MCF 10A (cell line): ENCODE measurements around the gene P3H2. TPM values are rescaled to one million over a fixed set of nuclear protein-coding genes. Genes with fewer than 3 reads are reported as not detected.
"Not testable (repeated sequence)": the region's sequence is repeated elsewhere in the genome, so short reads cannot be mapped to it uniquely, and the experiment has no call there.

Experiments
- BruUV-seq: library from RNA; stranded (reverse); fragments of 400-500 nt; replicated peaks from 2 replicates; lab custom pipeline; 2021; lab: Mats Ljungman, UMichigan
- CTCF ChIA-PET: fragments of 300-600 bp; sonication (Branson Sonifier 250); formaldehyde crosslinking; extraction: SDS; loops from one replicate; lab custom pipeline; 2021; ENCODE audit warnings: antibody characterized with exemption, inconsistent platforms; lab: Yijun Ruan, JAX
- POLR2A ChIA-PET: fragments of 300-600, 350-650 bp; sonication (Branson Sonifier 250); formaldehyde crosslinking; extraction: SDS; loops from one replicate; lab custom pipeline; 2020; ENCODE audit warnings: antibody characterized with exemption, inconsistent platforms; lab: Yijun Ruan, JAX
- DNase-seq: peaks from one replicate; pipeline ENCODE4 v3.0.0-alpha.2; 2018; ENCODE audit not compliant: unreplicated experiment
- H3K27ac Mint-ChIP-seq: one replicate; pipeline ENCODE4 v1.8.0; 2022; ENCODE audit warnings: mild to moderate bottlenecking, low read depth, mixed read lengths; ENCODE audit not compliant: unreplicated experiment
- H3K27me3 Mint-ChIP-seq: one replicate; pipeline ENCODE4 v1.8.0; 2022; ENCODE audit warnings: mixed read lengths; ENCODE audit not compliant: insufficient read depth, unreplicated experiment
- H3K36me3 Mint-ChIP-seq: one replicate; pipeline ENCODE4 v1.8.0; 2022; ENCODE audit warnings: mild to moderate bottlenecking, moderate library complexity, mixed read lengths; ENCODE audit not compliant: insufficient read depth, unreplicated experiment
- H3K4me1 Mint-ChIP-seq: one replicate; pipeline ENCODE4 v1.8.0; 2022; ENCODE audit warnings: mixed read lengths; ENCODE audit not compliant: insufficient read depth, unreplicated experiment
- H3K4me3 Mint-ChIP-seq: one replicate; pipeline ENCODE4 v1.8.0; 2022; ENCODE audit warnings: mild to moderate bottlenecking, moderate library complexity, mixed read lengths; ENCODE audit not compliant: unreplicated experiment
- H3K9me3 Mint-ChIP-seq: one replicate; pipeline ENCODE4 v1.8.0; 2022; ENCODE audit warnings: mixed read lengths; ENCODE audit not compliant: unreplicated experiment
- intact Hi-C: fragments of 100-400 bp; cut with micrococcal nuclease; formaldehyde crosslinking; loops from 2 replicates; pipeline ENCODE4 v1.14.1; 2022
- total RNA-seq: library from RNA; stranded (reverse); gene quantifications from 2 replicates; pipeline ENCODE4 v1.2.3, GENCODE V29; 2022
- TF ChIP-seq, protein P1 (sequence below): fragments of 200-600 bp; IDR thresholded peaks from one replicate; pipeline ENCODE4 v1.8.0; 2022; ENCODE audit warnings: antibody characterized with exemption, mild to moderate bottlenecking; ENCODE audit not compliant: unreplicated experiment

The P3H2 gene
- total RNA-seq, 1 experiment from 2014 or later: 60.2 TPM

DNA sequence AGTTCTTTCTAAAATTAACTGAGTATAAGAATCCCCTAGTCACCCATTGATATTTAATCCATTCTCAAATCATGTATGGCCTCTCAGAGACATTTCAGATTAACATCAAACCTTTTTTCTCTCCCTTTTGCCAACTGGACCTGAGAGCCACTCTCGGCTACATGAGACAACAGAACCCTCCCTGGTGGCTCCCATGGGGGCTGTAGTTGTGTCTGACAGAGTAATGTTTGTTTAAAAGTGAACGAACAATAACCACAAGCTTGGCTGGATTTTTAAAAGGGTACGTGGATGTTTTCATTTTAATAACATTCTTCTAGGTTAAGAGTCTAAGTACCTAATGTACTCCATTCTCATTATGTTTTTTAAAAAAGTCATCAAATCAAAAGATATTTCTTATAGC lies 37.1 kb downstream of the P3H2 start:
- DNase-seq: no peak
- H3K36me3 Mint-ChIP-seq: peaks cover 5% of the 10 kb centered on the region
- H3K9me3 Mint-ChIP-seq: no peaks in the 10 kb centered on the region
- BruUV-seq: no TSS peak
- H3K27me3 Mint-ChIP-seq: no peaks in the 10 kb centered on the region
- POLR2A ChIA-PET: interaction anchor here (0.6 to 1.2 kb wide), 4 partner anchors 13 to 461 kb away, joined by 3 read pairs; no protein-coding TSS in a partner anchor
- H3K4me3 Mint-ChIP-seq: no peak overlapping the region
- H3K27ac Mint-ChIP-seq: no peak overlapping the region
- TF ChIP-seq, protein P1, sequence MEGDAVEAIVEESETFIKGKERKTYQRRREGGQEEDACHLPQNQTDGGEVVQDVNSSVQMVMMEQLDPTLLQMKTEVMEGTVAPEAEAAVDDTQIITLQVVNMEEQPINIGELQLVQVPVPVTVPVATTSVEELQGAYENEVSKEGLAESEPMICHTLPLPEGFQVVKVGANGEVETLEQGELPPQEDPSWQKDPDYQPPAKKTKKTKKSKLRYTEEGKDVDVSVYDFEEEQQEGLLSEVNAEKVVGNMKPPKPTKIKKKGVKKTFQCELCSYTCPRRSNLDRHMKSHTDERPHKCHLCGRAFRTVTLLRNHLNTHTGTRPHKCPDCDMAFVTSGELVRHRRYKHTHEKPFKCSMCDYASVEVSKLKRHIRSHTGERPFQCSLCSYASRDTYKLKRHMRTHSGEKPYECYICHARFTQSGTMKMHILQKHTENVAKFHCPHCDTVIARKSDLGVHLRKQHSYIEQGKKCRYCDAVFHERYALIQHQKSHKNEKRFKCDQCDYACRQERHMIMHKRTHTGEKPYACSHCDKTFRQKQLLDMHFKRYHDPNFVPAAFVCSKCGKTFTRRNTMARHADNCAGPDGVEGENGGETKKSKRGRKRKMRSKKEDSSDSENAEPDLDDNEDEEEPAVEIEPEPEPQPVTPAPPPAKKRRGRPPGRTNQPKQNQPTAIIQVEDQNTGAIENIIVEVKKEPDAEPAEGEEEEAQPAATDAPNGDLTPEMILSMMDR: no peak
- H3K4me1 Mint-ChIP-seq: peaks cover under 1% of the 10 kb centered on the region
- intact Hi-C loops: no loop called here
- CTCF ChIA-PET: interaction anchor here (1.5 kb wide), 1 partner anchor 10 kb away, joined by 6 read pairs; no protein-coding TSS in a partner anchor

DNA sequence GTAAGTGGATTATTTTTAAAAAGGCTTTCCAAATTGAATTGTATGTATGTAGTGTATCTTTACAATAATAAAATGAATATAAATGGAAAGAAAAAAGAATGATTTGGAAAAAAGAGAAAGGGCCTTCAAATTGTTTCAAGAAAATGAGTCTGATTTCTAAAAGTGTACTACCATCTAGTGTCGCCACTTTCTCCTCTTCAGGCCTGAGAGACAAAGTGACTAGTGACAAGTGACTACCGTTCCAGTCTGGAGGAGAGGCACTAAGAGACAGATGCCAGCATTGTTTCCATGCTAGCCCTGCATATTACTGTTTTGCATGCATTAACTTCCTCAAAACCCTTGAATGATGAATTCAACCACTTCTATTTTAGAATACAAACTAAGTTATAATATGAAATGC lies 39.3 kb downstream of the P3H2 start:
- intact Hi-C loops: no loop called here
- Mint-ChIP-seq H3K4me1 (peaks cover 13% of the 10 kb centered on the region), H3K36me3 (peaks cover 5% of the 10 kb centered on the region), H3K9me3 (no peaks in the 10 kb centered on the region), H3K4me3 (no peak overlapping the region), H3K27me3 (no peaks in the 10 kb centered on the region), H3K27ac (no peak overlapping the region)
- TF ChIP-seq, protein P1: no peak
- DNase-seq: no peak
- CTCF ChIA-PET: interaction anchor here (0.7 to 1.6 kb wide), 2 partner anchors 19 to 66 kb away, joined by 3 read pairs; no protein-coding TSS in a partner anchor
- POLR2A ChIA-PET: interaction anchor here (3.8 kb wide), 1 partner anchor 12 kb away, joined by 17 read pairs; no protein-coding TSS in a partner anchor
- BruUV-seq: no TSS peak

DNA sequence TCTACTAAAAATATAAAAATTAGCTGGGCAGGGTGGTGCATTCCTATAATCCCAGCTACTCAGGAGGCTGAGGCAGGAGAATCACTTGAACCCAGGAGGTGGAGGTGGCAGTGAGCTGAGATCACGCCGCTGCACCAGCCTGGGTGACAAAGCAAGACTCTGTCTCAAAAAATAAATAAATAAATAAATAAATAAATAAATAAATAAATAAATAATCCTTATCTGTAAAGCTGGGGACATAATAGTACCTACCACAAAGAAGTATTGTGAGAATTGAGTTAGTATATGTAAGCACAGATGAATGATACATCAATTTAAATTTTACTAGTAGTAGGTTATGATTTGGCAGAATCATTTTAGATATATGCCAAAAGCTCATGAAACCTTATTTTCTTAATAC lies 41.5 kb downstream of the P3H2 start:
- ChIA-PET POLR2A (interaction anchor here (0.9 to 3.8 kb wide), 7 partner anchors 11 to 44 kb away, joined by 3 to 17 read pairs (median 4); partner anchors contain the start of gene P3H2), CTCF (interaction anchor here (0.9 to 2.2 kb wide), 2 partner anchors 14 to 16 kb away, joined by 3 to 7 read pairs; no protein-coding TSS in a partner anchor)
- BruUV-seq, intact Hi-C loops, H3K4me3 Mint-ChIP-seq, DNase-seq, H3K9me3 Mint-ChIP-seq, H3K27me3 Mint-ChIP-seq, H3K27ac Mint-ChIP-seq, H3K36me3 Mint-ChIP-seq: not testable (repeated sequence)
- H3K4me1 Mint-ChIP-seq: peaks cover 28% of the 10 kb centered on the region

DNA sequence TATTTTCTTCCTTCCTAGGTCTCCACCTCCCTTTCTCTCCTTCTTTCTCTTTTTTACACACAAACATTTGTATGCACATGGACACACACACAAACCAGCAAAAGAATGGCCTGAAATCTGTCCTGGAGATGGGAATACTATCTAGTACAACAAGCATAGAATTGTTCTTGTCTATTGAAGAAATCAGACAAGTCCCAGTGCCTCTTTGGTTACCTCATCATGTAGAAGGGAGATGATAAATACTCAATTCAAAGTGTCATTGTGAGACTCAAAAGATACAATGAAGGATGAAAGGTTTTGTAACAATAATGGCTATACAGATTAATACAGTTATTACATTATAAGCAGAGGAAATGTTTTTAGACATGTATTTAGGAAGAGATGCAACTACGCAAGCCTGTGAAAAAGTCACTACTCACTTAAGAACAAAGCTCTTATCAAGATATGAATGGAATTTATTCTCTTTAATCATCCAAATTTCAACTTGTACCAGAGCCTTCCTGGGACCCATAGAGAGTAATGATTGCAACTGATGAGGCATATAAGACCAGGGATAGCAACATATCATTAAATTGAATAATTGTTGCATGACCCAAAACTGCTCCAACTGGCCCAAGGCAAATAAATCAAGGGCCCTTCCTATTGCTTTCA lies 43.2 kb downstream of the P3H2 start:
- H3K4me1 Mint-ChIP-seq: peaks cover 28% of the 10 kb centered on the region

More for the DNA sequence above, 43.2 kb downstream of the P3H2 start:
- CTCF ChIA-PET: interaction anchor here (1.1 kb wide), 1 partner anchor 116 kb away, joined by 3 read pairs; no protein-coding TSS in a partner anchor
- peak overlapping the region; percentile 92 for H3K27ac Mint-ChIP-seq
- POLR2A ChIA-PET: interaction anchor here (0.6 to 1.9 kb wide), 6 partner anchors 15 to 474 kb away, joined by 3 to 8 read pairs (median 4); partner anchors contain the start of gene P3H2
- no peak overlapping the region for H3K4me3 Mint-ChIP-seq
- no peaks in the 10 kb centered on the region for H3K27me3 Mint-ChIP-seq
- no peak for DNase-seq
- intact Hi-C loops: no loop called here
- TF ChIP-seq, protein P1: no peak
- BruUV-seq: no TSS peak
- H3K9me3 Mint-ChIP-seq: no peaks in the 10 kb centered on the region
- H3K36me3 Mint-ChIP-seq: peaks cover 4% of the 10 kb centered on the region
